ENCODE measurements around the gene USP28. TPM values are rescaled to one million over a fixed set of nuclear protein-coding genes. Genes with fewer than 3 reads are reported as not detected.

USP28 gene
- total RNA-seq, 6 experiments from 2014 or later = 15.4 to 21.5 (median 17.8) TPM

GRCh38 chr11:113907152-113907551 lies 31.8 kb upstream of the USP28 start:
- no peak overlapping the region for H3K4me3 Mint-ChIP-seq
- TF ChIP-seq CTCF (IDR thresholded peaks at IDR 0.05) = no peak
- H3K4me1 Mint-ChIP-seq (ENCODE audit: low read depth) = no peaks in the 10 kb centered on the region
- no peaks in the 10 kb centered on the region for H3K9me3 Mint-ChIP-seq
- no peak for DNase-seq
- peaks cover 23% of the 10 kb centered on the region for H3K27me3 Mint-ChIP-seq (ENCODE audit: insufficient read depth)
- H3K27ac Mint-ChIP-seq = no peak overlapping the region
- H3K36me3 Mint-ChIP-seq (ENCODE audit: low read depth) = no peaks in the 10 kb centered on the region

- H3K4me1 Mint-ChIP-seq (ENCODE audit: low read depth) = no peaks in the 10 kb centered on the region
Observed at GRCh38 chr11:113906516-113906915, 31.1 kb upstream of the USP28 start.

GRCh38 chr11:113906038-113906437 lies 30.7 kb upstream of the USP28 start:
- DNase-seq = peak; percentile 50
- H3K4me3 Mint-ChIP-seq = no peak overlapping the region
- H3K9me3 Mint-ChIP-seq = no peaks in the 10 kb centered on the region

More at GRCh38 chr11:113906516-113906915, 31.1 kb upstream of the USP28 start:
- DNase-seq = no peak
- Mint-ChIP-seq H3K27me3 (ENCODE audit: insufficient read depth) (peaks cover 25% of the 10 kb centered on the region), H3K9me3 (no peaks in the 10 kb centered on the region), H3K4me3 (no peak overlapping the region), H3K27ac (no peak overlapping the region), H3K36me3 (ENCODE audit: low read depth) (no peaks in the 10 kb centered on the region)
- TF ChIP-seq CTCF (IDR thresholded peaks at IDR 0.05) = no peak

GRCh38 chr11:113904379-113905101 lies 29.2 kb upstream of the USP28 start, which contains the start of gene HTR3B:
Gene HTR3B, plus strand, starts transcription at chr11:113904796. Its CDS starts 138 bp downstream, at chr11:113904934.
- Mint-ChIP-seq H3K4me1 (ENCODE audit: low read depth) (no peaks in the 10 kb centered on the region), H3K27ac (no peak within 1 kb of the TSS), H3K36me3 (ENCODE audit: low read depth) (no peaks in the 10 kb centered on the region), H3K9me3 (no peaks in the 10 kb centered on the region), H3K4me3 (no peak within 1 kb of the TSS), H3K27me3 (ENCODE audit: insufficient read depth) (peaks cover 24% of the 10 kb centered on the region)
- no peak for TF ChIP-seq CTCF (IDR thresholded peaks at IDR 0.05)
- no peak for DNase-seq

More at GRCh38 chr11:113906038-113906437, 30.7 kb upstream of the USP28 start:
- Mint-ChIP-seq H3K4me1 (ENCODE audit: low read depth) (no peaks in the 10 kb centered on the region), H3K27ac (no peak overlapping the region), H3K36me3 (ENCODE audit: low read depth) (no peaks in the 10 kb centered on the region), H3K27me3 (ENCODE audit: insufficient read depth) (peaks cover 25% of the 10 kb centered on the region)
- TF ChIP-seq CTCF (IDR thresholded peaks at IDR 0.05) = peak; percentile 61

GRCh38 chr11:113901141-113901540 lies 25.8 kb upstream of the USP28 start:
- H3K9me3 Mint-ChIP-seq = no peaks in the 10 kb centered on the region
- H3K27ac Mint-ChIP-seq = no peak overlapping the region
- no peaks in the 10 kb centered on the region for H3K36me3 Mint-ChIP-seq (ENCODE audit: low read depth)
- DNase-seq = no peak
- no peak for TF ChIP-seq CTCF (IDR thresholded peaks at IDR 0.05)
- H3K4me1 Mint-ChIP-seq (ENCODE audit: low read depth) = no peaks in the 10 kb centered on the region
- no peak overlapping the region for H3K4me3 Mint-ChIP-seq
- H3K27me3 Mint-ChIP-seq (ENCODE audit: insufficient read depth) = peaks cover 17% of the 10 kb centered on the region

All from HFFc6 (cell line).